GM23248 (cell line): Measurements from ENCODE around the gene ACTA1. TPM values are rescaled to one million over a fixed set of nuclear protein-coding genes. Genes with fewer than 3 reads are reported as not detected.

ENCODE experiments used
- DNase-seq: peaks from one replicate; pipeline ENCODE4 v3.0.0-alpha.2; 2015
- H2AFZ ChIP-seq: fragments of 200-600 bp; sonication (generic); 2 replicates; pipeline ENCODE4 v1.6.1; 2016; ENCODE audit warnings: antibody characterized with exemption
- H3F3A ChIP-seq: fragments of 200-600 bp; sonication (generic); 2 replicates; pipeline ENCODE4 v1.6.1; 2016; ENCODE audit warnings: mild to moderate bottlenecking, antibody characterized with exemption, mixed run types; ENCODE audit not compliant: insufficient read depth
- H3K27ac ChIP-seq: fragments of 200-600 bp; sonication (generic); 2 replicates; pipeline ENCODE4 v1.5.1; 2016; ENCODE audit warnings: mild to moderate bottlenecking
- H3K27me3 ChIP-seq: fragments of 200-600 bp; sonication (generic); replicated peaks from 2 replicates; pipeline ENCODE4 v1.6.1; 2016; ENCODE audit warnings: mild to moderate bottlenecking; ENCODE audit not compliant: insufficient read depth
- H3K36me3 ChIP-seq: fragments of 200-600 bp; sonication (generic); 2 replicates; pipeline ENCODE4 v1.6.1; 2016; ENCODE audit warnings: low read depth, mild to moderate bottlenecking
- H3K4me1 ChIP-seq: fragments of 200-600 bp; sonication (generic); 2 replicates; pipeline ENCODE4 v1.6.1; 2016; ENCODE audit warnings: mild to moderate bottlenecking; ENCODE audit not compliant: insufficient read depth
- H3K4me2 ChIP-seq: fragments of 200-600 bp; sonication (generic); one replicate; pipeline ENCODE4 v1.6.1; 2016; ENCODE audit warnings: mild to moderate bottlenecking; ENCODE audit not compliant: unreplicated experiment
- H3K4me3 ChIP-seq: fragments of 200-600 bp; sonication (generic); 2 replicates; pipeline ENCODE4 v1.5.1; 2016; ENCODE audit warnings: mild to moderate bottlenecking
- H3K79me2 ChIP-seq: fragments of 200-600 bp; sonication (generic); 2 replicates; pipeline ENCODE4 v1.6.1; 2016; ENCODE audit warnings: mild to moderate bottlenecking; ENCODE audit not compliant: insufficient read depth
- H3K9ac ChIP-seq: fragments of 200-600 bp; sonication (generic); 2 replicates; pipeline ENCODE4 v1.6.1; 2016; ENCODE audit warnings: mild to moderate bottlenecking
- H3K9me2 ChIP-seq: fragments of 200-600 bp; sonication (generic); 2 replicates; pipeline ENCODE4 v1.6.1; 2016; ENCODE audit warnings: mixed run types, mild to moderate bottlenecking, moderate library complexity; ENCODE audit not compliant: insufficient read depth
- H3K9me3 ChIP-seq: fragments of 200-600 bp; sonication (generic); one replicate; pipeline ENCODE4 v1.6.1; 2017; ENCODE audit warnings: low read depth
- H4K20me1 ChIP-seq: fragments of 200-600 bp; sonication (generic); 2 replicates; pipeline ENCODE4 v1.6.0; 2016; ENCODE audit not compliant: insufficient read depth
- EZH2 ChIP-seq: fragments of 200-600 bp; sonication (generic); IDR thresholded peaks from 2 replicates; pipeline ENCODE4 v1.6.1; 2018; ENCODE audit warnings: antibody characterized with exemption, mild to moderate bottlenecking; ENCODE audit not compliant: insufficient read depth, poor library complexity, severe bottlenecking
- EZH2phosphoT487 ChIP-seq: fragments of 200-600 bp; sonication (generic); IDR thresholded peaks from 2 replicates; pipeline ENCODE4 v1.6.1; 2018; ENCODE audit warnings: antibody characterized with exemption, moderate library complexity, mild to moderate bottlenecking, low read depth; ENCODE audit not compliant: insufficient read depth
- WGBS, 2 experiments: methylation state at CpG; one replicate each; pipeline ENCODE4 v1.1.6; 2015 to 2017; ENCODE audit warnings: low lambda C conversion rate in 2 of 2, low coverage in 1 of 2; ENCODE audit errors: missing lambda C conversion rate in 2 of 2; 5-methylcytosine and 5-hydroxymethylcytosine counted together
- in situ Hi-C: fragments of 300-500 bp; cut with MboI; formaldehyde crosslinking; loops from 2 replicates; pipeline ENCODE4 v1.15.0; 2020
- polyA plus RNA-seq: library from polyadenylated mRNA; unstranded; fragments of >200 nt; fragmentation: Nextera tagmentation; extraction: Ambion mirVana; gene quantifications from 2 replicates; pipeline ENCODE4 v1.2.1, GENCODE V29; 2016
- total RNA-seq: library from RNA; depleted of rRNA; stranded (reverse); fragments of >200 nt; shearing (Covaris generic); gene quantifications from 2 replicates; pipeline ENCODE4 v1.2.3, GENCODE V29; 2014; rRNA removed

Gene ACTA1
- total RNA-seq (0.22 TPM in 1 of 2 replicates, not detected in the other), polyA plus RNA-seq (not detected in 2 replicates)

DNA sequence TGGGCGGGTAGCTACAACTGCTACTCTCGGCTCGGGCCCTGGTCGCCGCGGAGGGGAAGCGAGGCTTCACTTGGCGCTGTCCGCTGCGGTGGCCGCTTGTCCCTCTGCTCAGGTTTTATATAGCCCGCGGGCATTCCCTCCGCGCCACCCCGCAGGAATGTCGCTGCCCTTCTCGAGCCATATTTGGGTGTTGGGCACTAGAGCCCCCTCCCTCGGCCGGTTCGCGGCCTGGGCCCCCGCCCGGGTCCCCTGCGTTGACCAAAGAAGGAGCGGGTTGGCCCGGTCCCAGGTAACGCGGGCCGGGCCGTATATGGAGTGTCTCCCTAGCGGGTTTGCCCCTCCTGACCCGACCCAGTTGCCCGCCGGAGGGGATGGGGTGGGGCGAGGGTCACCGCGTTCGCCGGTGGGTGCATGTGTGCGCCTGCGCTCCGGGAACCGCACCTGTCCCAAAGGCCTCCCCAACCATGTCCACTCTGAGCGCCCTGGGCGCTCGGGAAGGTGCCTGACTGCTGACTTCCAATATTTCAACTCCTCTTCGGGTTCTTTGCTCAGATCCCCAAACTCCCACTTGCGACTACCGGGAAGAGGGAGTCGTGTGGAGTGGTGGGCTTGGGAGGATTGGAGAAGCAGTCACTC is at the start of gene ACTA1:
TSS of gene ACTA1 (minus strand) at position 90 of the 636 bp plus-strand sequence. CDS start 979 bp downstream, outside the sequence.
- Histone ChIP-seq H3K9ac (no peak within 1 kb of the TSS), H3F3A (no peaks in the 10 kb centered on the region), H3K79me2 (no peaks in the 10 kb centered on the region), H3K4me3 (no peak within 1 kb of the TSS), H4K20me1 (no peaks in the 10 kb centered on the region), H3K9me2 (no peaks in the 10 kb centered on the region), H2AFZ (no peak within 1 kb of the TSS), H3K36me3 (no peaks in the 10 kb centered on the region), H3K9me3 (no peaks in the 10 kb centered on the region), H3K27me3 (peaks cover 54% of the 10 kb centered on the region), H3K4me1 (no peaks in the 10 kb centered on the region), H3K27ac (no peak within 1 kb of the TSS), H3K4me2 (no peak within 1 kb of the TSS)
- no peak for TF ChIP-seq EZH2phosphoT487
- TF ChIP-seq EZH2: peak; percentile 44
- 2 to 3% methylated on average over 39 to 49 of the region's 51 CpGs for WGBS, 2 experiments
- in situ Hi-C loops: no loop called here
- DNase-seq: no peak

- no peak for DNase-seq
- peaks cover 23% of the 10 kb centered on the region for H3K36me3 ChIP-seq
- H3K4me3 ChIP-seq: no peak overlapping the region
- no peak overlapping the region for H2AFZ ChIP-seq
- peaks cover 5% of the 10 kb centered on the region; the same call in 1 of the 2 replicates for H3F3A ChIP-seq
- no peaks in the 10 kb centered on the region for H3K27me3 ChIP-seq
- H3K9ac ChIP-seq: no peak overlapping the region
- no peaks in the 10 kb centered on the region for H3K4me1 ChIP-seq
- no peaks in the 10 kb centered on the region for H3K9me3 ChIP-seq
- H3K9me2 ChIP-seq: no peaks in the 10 kb centered on the region
- no peaks in the 10 kb centered on the region for H3K79me2 ChIP-seq
- 76 to 77% methylated on average over 5 of the region's 5 CpGs for WGBS, 2 experiments
- H3K4me2 ChIP-seq: no peak overlapping the region
- H3K27ac ChIP-seq: no peak overlapping the region; the same call in 1 of the 2 replicates
- in situ Hi-C loops: loop anchor here (10.0 kb wide), 1 partner anchor 228 kb away; no protein-coding TSS in a partner anchor
- TF ChIP-seq EZH2phosphoT487: no peak
- H4K20me1 ChIP-seq: no peaks in the 10 kb centered on the region
Observed at GRCh38 chr1:229482511-229482910, 48.6 kb upstream of the ACTA1 start.

GRCh38 chr1:229480495-229480894 is 46.6 kb upstream of the ACTA1 start:
- Histone ChIP-seq H3K4me1 (no peaks in the 10 kb centered on the region), H3K9ac (no peak overlapping the region), H3K9me2 (no peaks in the 10 kb centered on the region), H3K79me2 (no peaks in the 10 kb centered on the region), H3K27ac (no peak overlapping the region), H3K9me3 (no peaks in the 10 kb centered on the region), H3K4me3 (no peak overlapping the region), H3F3A (peaks cover 5% of the 10 kb centered on the region; the same call in 1 of the 2 replicates), H3K4me2 (no peak overlapping the region), H4K20me1 (no peaks in the 10 kb centered on the region), H3K36me3 (peaks cover 29% of the 10 kb centered on the region), H2AFZ (no peak overlapping the region), H3K27me3 (no peaks in the 10 kb centered on the region)
- in situ Hi-C loops: loop anchor here (10.0 kb wide), 1 partner anchor 226 kb away; no protein-coding TSS in a partner anchor
- DNase-seq: no peak
- TF ChIP-seq EZH2phosphoT487 (no peak), EZH2 (no peak)
- WGBS, 2 experiments: 93 to 94% methylated on average over 7 of the region's 7 CpGs

DNA sequence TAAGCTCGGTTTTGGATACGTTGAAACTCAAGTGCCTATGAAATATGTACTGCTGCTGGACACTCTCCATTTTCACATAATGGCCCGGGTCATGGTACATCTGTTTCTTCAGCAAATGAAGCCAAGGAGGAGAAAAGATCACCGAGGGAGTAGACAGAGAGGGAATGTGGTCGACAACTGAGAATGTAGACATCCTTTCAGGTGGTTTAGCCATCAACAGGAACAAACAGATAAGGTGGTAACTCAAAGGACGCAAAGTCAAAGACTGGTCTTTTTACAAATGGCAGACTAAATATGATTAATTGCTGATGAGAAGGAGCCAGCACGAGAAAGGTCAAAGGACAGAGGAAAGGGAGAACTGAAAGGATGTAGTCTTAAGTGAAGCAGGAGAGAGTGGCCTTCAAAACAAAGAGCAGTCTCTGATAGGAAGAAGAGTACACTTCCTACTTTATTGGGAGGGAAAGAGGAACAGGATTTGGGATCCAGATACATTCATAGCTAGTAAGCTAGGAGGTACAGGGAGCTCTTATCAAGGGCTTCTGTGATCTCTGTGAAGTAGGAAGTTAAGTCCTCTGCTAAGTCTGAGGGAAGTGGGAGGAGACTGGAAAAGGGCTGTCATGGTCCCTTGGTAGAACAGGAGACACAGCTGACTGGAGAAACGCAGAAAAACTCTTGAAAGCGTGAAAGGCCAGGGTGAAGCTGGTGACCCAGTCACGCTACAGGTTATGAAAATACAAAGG is 45.9 kb upstream of the ACTA1 start:
- Histone ChIP-seq H3K4me2 (no peak overlapping the region), H3K4me1 (no peaks in the 10 kb centered on the region), H3K9me3 (no peaks in the 10 kb centered on the region), H3K79me2 (no peaks in the 10 kb centered on the region), H3K9me2 (no peaks in the 10 kb centered on the region), H3F3A (peaks cover 5% of the 10 kb centered on the region; the same call in 1 of the 2 replicates), H3K27ac (no peak overlapping the region), H3K4me3 (no peak overlapping the region), H3K36me3 (peaks cover 28% of the 10 kb centered on the region), H4K20me1 (no peaks in the 10 kb centered on the region), H3K27me3 (no peaks in the 10 kb centered on the region), H3K9ac (no peak overlapping the region), H2AFZ (no peak overlapping the region)
- TF ChIP-seq EZH2phosphoT487 (no peak), EZH2 (no peak)
- 88 to 89% methylated on average over 10 of the region's 10 CpGs for WGBS, 2 experiments
- in situ Hi-C loops: loop anchor here (10.0 kb wide), 1 partner anchor 225 kb away; no protein-coding TSS in a partner anchor
- DNase-seq: no peak
